ENCODE results near the gene PCDHGA9.

DNA sequence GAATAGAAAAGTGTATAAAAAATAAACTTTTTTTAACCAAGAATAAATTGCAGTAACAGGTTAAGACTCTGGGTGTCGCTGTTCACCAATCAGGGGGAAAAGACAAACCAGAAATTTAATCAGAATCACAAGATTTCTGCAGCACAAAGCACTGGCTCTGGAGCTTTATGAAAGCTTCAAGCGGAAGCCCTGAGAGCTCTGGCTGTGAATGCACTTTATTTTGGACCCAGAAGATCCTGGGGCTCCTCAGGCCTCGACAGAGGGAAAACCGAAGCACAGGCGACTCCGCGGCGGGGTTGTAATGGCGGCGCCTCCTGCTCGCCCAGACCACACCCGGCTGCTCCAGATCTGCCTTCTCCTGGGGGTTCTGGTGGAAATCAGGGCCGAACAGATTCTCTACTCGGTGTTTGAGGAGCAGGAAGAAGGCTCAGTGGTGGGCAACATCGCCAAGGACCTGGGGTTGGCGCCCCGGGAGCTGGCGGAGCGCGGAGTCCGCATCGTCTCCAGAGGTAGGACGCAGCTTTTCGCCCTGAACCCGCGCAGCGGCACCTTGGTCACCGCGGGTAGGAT, 47.6 kb upstream of the PCDHGA9 start, which contains the start of gene PCDHGA4:
- TF ChIP-seq CTCF (IDR thresholded peaks at IDR 0.05; ENCODE audit: insufficient read depth, low read depth, low read length) (peak; percentile 39), EZH2 (IDR thresholded peaks at IDR 0.05; ENCODE audit: insufficient read depth, low read length) (no peak)

Data from astrocyte (in vitro differentiated cells and primary cell).